ENCODE data around the gene VKORC1L1. TPM values are rescaled to one million over a fixed set of nuclear protein-coding genes. Genes with fewer than 3 reads are reported as not detected.
A peak's percentile ranks its signal among the peaks of the same experiment; 100 is the strongest.
"Not testable (repeated sequence)": the region's sequence is repeated elsewhere in the genome, so short reads cannot be mapped to it uniquely, and the experiment has no call there.

The VKORC1L1 gene
- total RNA-seq, 6 experiments from 2014 or later: 33.9 to 46.0 (median 43.1) TPM

DNA sequence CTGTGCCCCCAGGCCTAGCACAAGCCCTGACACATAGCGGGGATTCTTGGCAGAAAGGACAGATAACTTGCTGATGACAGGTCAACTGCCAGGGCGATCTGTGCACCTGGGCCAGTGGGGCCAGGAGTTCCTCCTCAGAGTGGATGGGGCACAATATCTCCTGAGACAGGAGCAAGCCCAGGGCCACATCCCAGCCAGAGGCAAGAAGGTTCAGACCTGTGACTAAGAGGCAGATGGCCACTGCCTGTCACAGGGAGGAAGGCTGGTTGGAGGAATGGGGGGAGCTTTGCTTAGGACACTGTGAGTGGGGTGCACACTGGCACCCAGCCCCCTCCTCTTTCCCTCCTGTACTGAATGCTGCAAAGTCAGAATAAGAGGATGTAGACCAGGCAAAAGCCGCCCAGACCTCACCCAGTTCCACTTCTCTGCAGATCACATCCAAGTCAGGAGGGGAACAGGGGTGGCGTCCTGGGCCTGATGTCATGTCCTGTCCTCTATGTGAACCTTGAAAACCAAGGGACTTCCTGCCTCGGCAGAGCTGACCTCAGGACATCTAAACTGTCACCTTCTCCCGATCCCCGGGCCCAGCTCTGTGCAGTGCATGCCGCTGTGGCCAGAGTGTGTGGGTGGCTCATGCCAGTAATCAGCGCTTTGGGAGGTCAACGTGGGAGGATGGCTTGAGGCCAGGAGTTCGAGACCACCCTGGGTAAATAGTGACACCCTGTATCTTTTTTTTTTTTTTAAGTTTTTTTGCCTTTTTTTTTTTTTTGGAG is 107.8 kb downstream of the VKORC1L1 start:
- Mint-ChIP-seq H3K4me3 (peak overlapping the region; percentile 82), H3K27ac (peak overlapping the region; percentile 33; the same call in 1 of the 2 replicates), H3K9me3 (no peaks in the 10 kb centered on the region), H3K36me3 (ENCODE audit: low read depth) (peaks cover 9% of the 10 kb centered on the region; the same call in 1 of the 2 replicates), H3K27me3 (ENCODE audit: insufficient read depth) (no peaks in the 10 kb centered on the region), H3K4me1 (ENCODE audit: low read depth) (peaks cover 15% of the 10 kb centered on the region)
- TF ChIP-seq, protein P1, sequence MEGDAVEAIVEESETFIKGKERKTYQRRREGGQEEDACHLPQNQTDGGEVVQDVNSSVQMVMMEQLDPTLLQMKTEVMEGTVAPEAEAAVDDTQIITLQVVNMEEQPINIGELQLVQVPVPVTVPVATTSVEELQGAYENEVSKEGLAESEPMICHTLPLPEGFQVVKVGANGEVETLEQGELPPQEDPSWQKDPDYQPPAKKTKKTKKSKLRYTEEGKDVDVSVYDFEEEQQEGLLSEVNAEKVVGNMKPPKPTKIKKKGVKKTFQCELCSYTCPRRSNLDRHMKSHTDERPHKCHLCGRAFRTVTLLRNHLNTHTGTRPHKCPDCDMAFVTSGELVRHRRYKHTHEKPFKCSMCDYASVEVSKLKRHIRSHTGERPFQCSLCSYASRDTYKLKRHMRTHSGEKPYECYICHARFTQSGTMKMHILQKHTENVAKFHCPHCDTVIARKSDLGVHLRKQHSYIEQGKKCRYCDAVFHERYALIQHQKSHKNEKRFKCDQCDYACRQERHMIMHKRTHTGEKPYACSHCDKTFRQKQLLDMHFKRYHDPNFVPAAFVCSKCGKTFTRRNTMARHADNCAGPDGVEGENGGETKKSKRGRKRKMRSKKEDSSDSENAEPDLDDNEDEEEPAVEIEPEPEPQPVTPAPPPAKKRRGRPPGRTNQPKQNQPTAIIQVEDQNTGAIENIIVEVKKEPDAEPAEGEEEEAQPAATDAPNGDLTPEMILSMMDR (IDR thresholded peaks at IDR 0.05): no peak
- peak; percentile 4 for DNase-seq

DNA sequence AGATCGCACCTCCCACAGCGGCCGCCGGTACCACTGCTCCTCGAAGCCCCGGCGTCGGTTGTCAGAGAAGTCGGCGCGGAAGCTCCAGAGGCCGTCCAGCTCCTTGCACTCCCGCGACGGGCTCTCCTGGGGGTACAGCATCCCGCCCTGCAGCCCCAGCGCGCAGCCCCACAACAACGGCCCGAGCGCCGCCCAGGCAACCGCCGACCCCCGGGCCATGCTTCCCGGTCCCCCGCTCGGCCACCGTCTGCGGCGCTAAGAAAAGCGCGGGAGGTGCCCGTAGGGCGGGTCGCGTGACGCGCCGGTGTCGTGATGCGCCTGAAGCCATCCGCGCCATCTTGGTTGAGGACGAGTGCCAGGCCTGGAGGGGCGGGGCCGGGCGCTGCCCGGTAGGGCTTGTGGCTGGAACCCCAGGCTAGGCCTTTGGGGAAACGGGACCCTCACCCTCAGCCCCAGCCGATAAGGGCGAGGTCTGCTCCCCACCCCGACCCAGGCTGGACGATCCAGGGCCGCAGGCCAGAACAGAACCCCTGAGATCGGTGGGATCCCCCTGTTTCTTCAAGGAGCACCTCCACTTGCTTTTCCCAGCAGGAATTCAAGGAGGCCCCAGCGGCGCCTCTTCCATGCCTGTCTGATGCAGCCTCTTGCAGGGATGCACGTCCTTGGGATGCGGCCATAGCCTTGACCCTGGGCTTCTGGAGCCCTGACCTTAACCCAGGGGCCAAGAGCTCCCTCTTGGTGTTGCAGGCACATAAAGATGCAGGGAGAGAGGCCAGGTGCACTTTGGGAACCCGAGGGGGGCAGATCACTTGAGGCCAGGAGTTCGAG is 109.3 kb downstream of the VKORC1L1 start, which contains the start of gene GUSB:
Gene GUSB, minus strand, starts transcription at position 249 of the 828 bp plus-strand sequence. Its CDS starts 30 bp downstream, at position 219.
- H3K4me1 Mint-ChIP-seq (ENCODE audit: low read depth): peaks cover 15% of the 10 kb centered on the region
- peaks cover 9% of the 10 kb centered on the region; the same call in 1 of the 2 replicates for H3K36me3 Mint-ChIP-seq (ENCODE audit: low read depth)
- peak; percentile 80 for DNase-seq

DNA sequence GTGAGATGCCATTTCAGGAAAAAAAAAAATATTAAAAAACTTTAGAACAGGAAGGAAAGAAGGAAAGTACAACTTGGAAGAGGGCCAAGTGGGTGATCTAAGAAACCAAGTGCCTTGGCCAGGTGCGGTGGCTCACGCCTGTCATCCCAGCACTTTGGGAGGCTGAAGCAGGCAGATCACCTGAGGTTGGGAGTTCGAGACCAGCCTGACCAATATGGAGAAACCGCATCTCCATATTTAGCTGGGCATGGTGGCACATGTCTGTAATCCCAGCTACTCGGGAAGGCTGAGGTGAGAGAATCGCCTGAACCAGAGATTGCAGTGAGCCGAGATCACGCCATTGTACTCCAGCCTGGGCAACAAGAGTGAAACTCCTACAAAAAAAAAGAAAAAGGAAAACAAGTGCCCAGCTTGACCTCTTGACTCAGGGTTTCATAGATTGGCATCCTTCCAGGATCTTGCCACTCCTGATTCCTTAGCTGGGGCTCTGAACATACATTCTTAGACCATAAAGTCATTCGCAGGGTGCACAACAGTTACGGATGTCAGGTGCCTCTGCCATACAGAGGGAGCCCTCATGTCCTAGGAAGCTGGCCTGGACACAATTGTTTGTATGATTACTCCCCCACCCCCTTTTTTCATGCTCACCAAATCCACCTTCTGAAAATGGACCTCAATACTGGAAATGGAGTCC is 111.2 kb downstream of the VKORC1L1 start:
- H3K36me3 Mint-ChIP-seq (ENCODE audit: low read depth): 0 out of 2 replicates have a peak, but pooled peaks cover 5% of the 10 kb centered on the region
- no peak for DNase-seq
- peaks cover 15% of the 10 kb centered on the region for H3K4me1 Mint-ChIP-seq (ENCODE audit: low read depth)
- TF ChIP-seq, protein P1 (IDR thresholded peaks at IDR 0.05): no peak
- no peak overlapping the region for H3K27ac Mint-ChIP-seq
- no peak overlapping the region for H3K4me3 Mint-ChIP-seq
- H3K27me3 Mint-ChIP-seq (ENCODE audit: insufficient read depth): no peaks in the 10 kb centered on the region
- H3K9me3 Mint-ChIP-seq: no peaks in the 10 kb centered on the region

More for the DNA sequence above, 109.3 kb downstream of the VKORC1L1 start, which contains the start of gene GUSB:
- peak within 1 kb of the TSS; percentile 68 for H3K27ac Mint-ChIP-seq
- H3K27me3 Mint-ChIP-seq (ENCODE audit: insufficient read depth): no peaks in the 10 kb centered on the region
- TF ChIP-seq, protein P1 (IDR thresholded peaks at IDR 0.05): no peak
- H3K9me3 Mint-ChIP-seq: no peaks in the 10 kb centered on the region
- H3K4me3 Mint-ChIP-seq: peak within 1 kb of the TSS; percentile 82

DNA sequence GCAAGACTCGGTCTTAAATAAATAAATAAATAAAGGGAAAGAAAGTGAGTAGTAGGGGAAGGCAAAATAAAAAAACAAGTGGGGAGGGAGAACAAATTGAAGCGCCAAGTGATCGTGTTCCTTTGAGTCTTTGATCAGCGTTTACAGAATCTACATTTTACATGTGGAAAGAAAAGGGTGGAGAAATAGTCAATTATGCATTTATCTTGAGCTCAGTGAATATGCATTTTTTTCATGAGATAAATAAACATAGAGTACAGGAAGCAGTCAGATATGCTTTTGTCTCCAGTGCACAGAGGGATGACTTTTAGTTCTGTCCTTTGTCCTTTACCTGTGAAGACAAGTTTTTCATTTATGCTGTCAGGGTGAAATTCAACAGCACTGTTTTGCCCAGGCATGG is 115.2 kb downstream of the VKORC1L1 start:
- Mint-ChIP-seq H3K9me3 (no peaks in the 10 kb centered on the region), H3K4me3 (no peak overlapping the region), H3K27me3 (ENCODE audit: insufficient read depth) (peaks cover 4% of the 10 kb centered on the region; the same call in 1 of the 2 replicates), H3K27ac (no peak overlapping the region), H3K36me3 (ENCODE audit: low read depth) (no peaks in the 10 kb centered on the region), H3K4me1 (ENCODE audit: low read depth) (0 out of 2 replicates have a peak, but pooled peaks cover 6% of the 10 kb centered on the region)
- TF ChIP-seq, protein P1 (IDR thresholded peaks at IDR 0.05): no peak
- DNase-seq: no peak

DNA sequence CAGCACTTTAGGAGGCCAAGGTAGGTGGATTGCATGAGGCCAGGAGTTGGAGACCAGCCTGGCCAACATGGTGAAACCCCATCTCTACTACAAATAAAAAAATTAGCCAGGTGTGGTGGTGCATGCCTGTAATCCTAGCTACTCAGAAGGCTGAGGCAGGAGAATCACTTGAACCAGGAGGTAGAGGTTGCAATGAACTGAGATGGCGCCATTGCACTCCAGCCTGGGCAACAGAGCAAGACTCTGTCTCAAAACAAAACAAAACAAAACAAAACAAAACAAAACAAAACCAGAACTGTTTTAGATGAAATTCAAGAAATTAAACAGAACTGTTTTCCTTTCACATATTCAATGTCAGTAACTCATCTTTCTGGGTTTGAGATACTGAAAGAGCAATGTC is 115.6 kb downstream of the VKORC1L1 start:
- not testable (repeated sequence) for H3K27ac Mint-ChIP-seq; H3K36me3 Mint-ChIP-seq (ENCODE audit: low read depth); DNase-seq; H3K9me3 Mint-ChIP-seq; H3K27me3 Mint-ChIP-seq (ENCODE audit: insufficient read depth); H3K4me1 Mint-ChIP-seq (ENCODE audit: low read depth); H3K4me3 Mint-ChIP-seq

Data from HFFc6 (cell line).